GM06990 (cell line): ENCODE measurements around the gene LPP.

ENCODE experiments used
- DNase-seq: peaks from one replicate; pipeline ENCODE4 v3.0.0-alpha.2; 2011; ENCODE audit not compliant: insufficient read length; ENCODE audit errors: extremely low read depth
- H3K27me3 ChIP-seq: replicated peaks from 2 replicates; pipeline ENCODE4 v1.6.0; 2011; ENCODE audit warnings: low read length; ENCODE audit not compliant: control insufficient read depth, insufficient read depth
- H3K36me3 ChIP-seq: 2 replicates; pipeline ENCODE4 v1.5.1; 2011; ENCODE audit warnings: low read length; ENCODE audit not compliant: control insufficient read depth, insufficient read depth
- H3K4me3 ChIP-seq: replicated peaks from 2 replicates; pipeline ENCODE4 v1.5.1; 2011; ENCODE audit warnings: low read depth, mild to moderate bottlenecking, control low read depth, low read length
- TF ChIP-seq, protein P1 (sequence below): IDR thresholded peaks from 2 replicates; pipeline ENCODE4 v1.5.1; 2011; ENCODE audit warnings: low read length, control low read depth, mild to moderate bottlenecking, inconsistent platforms; ENCODE audit not compliant: insufficient read depth, poor library complexity, severe bottlenecking

LPP gene

DNA sequence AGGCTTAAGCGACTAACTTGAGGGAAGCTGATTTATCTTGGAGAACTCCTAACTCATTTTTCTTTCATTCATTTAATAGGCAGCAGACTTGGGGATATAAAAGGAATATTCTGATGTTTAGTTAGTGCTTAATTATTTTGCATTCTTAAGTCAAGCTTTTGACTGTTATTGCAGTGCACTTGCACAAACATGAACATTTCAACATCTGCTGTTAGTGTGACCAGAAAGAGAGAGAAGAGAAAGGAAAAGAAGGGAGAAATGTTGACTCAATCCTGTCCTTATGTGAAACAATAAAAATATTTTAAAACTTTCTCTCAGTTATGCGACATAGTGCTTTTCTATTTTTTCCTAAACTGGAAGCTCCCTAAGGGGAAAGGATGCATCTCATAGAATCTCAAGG, 507.8 kb downstream of the LPP start:
- Histone ChIP-seq H3K36me3 (no peaks in the 10 kb centered on the region), H3K27me3 (no peaks in the 10 kb centered on the region), H3K4me3 (no peak overlapping the region)
- DNase-seq, result no peak
- TF ChIP-seq, protein P1, sequence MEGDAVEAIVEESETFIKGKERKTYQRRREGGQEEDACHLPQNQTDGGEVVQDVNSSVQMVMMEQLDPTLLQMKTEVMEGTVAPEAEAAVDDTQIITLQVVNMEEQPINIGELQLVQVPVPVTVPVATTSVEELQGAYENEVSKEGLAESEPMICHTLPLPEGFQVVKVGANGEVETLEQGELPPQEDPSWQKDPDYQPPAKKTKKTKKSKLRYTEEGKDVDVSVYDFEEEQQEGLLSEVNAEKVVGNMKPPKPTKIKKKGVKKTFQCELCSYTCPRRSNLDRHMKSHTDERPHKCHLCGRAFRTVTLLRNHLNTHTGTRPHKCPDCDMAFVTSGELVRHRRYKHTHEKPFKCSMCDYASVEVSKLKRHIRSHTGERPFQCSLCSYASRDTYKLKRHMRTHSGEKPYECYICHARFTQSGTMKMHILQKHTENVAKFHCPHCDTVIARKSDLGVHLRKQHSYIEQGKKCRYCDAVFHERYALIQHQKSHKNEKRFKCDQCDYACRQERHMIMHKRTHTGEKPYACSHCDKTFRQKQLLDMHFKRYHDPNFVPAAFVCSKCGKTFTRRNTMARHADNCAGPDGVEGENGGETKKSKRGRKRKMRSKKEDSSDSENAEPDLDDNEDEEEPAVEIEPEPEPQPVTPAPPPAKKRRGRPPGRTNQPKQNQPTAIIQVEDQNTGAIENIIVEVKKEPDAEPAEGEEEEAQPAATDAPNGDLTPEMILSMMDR, result no peak

DNA sequence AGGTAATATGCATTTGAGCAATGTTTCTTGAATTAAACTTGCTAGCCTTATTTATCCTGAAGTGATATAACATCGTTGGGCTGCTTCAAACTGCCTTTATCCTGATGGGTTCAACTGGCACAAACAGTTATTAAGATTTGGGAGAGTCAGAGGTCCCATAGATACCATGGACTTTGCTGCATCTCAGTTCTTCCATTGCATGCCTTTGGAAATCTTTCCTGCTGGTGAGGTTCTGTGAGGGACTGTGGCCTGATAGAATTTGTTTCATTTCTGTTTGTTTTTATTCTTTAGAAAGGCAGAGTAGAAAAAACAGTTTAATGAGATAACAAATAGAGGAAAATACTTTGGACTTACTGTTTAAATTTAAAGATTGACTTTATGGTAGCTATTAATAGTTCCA, 508.3 kb downstream of the LPP start:
- H3K36me3 ChIP-seq, result no peaks in the 10 kb centered on the region
- TF ChIP-seq, protein P1, result no peak
- H3K27me3 ChIP-seq, result no peaks in the 10 kb centered on the region
- no peak overlapping the region for H3K4me3 ChIP-seq
- no peak for DNase-seq

DNA sequence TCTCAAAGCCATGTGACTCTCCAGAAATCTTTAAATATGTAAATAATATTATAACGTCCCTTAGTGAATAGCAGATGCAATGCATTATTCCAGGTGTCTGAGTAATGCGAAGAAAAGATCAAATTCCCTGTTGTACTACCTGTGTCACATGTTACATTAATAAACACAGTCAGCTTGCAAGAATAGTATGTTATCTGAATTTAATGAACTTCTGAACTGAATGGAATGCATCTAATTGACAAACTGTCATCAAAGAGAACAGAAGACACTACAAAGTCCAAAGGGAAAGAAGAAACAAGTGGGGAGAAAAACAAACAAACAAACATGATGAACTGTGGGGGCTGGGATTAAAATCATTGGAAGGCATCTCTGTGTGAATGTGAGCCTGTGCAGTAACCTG, 508.8 kb downstream of the LPP start:
- Histone ChIP-seq H3K27me3 (no peaks in the 10 kb centered on the region), H3K4me3 (no peak overlapping the region), H3K36me3 (no peaks in the 10 kb centered on the region)
- TF ChIP-seq, protein P1, result no peak
- DNase-seq, result no peak

DNA sequence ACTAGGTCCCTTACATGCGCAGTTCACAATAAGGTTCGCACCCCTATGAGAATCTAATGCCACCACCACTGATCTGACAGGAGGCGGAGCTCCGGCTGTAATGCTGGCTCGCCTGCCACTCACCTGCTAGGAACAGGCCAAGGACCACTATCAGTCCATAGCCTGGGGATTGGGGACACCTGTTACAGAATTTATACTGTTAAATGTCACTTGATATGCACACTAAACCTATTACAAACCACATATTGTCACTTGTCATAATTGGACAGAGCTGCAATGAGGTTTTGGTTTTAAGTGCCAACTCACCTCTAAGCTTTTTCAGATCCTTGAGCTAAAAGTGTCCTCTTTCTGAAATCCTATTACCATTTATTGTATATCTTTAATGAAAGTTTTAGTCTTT, 509.9 kb downstream of the LPP start:
- TF ChIP-seq, protein P1, result no peak
- Histone ChIP-seq H3K27me3 (no peaks in the 10 kb centered on the region), H3K36me3 (no peaks in the 10 kb centered on the region), H3K4me3 (no peak overlapping the region)
- no peak for DNase-seq

DNA sequence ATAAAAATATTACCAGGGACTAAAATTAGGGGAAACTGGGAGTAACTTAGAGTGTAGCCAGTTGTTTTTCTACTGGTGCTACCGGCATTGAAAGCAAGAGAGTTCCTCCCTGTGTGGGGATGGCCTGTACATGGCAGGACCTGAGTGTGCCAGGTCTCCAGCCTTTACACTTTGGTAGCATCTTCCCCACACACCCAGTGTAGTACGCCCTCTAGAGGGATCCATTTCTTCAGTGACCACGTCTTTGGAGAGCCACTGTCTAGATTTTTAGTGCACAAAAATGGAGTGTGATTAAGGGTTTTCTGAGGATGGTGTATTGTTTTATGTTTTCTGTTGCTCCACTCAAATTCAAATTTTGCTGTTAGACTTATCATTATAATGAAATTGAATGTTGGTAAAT, 510.8 kb downstream of the LPP start:
- TF ChIP-seq, protein P1, result peak; percentile 37
- Histone ChIP-seq H3K36me3 (no peaks in the 10 kb centered on the region), H3K27me3 (no peaks in the 10 kb centered on the region), H3K4me3 (no peak overlapping the region)
- no peak for DNase-seq

DNA sequence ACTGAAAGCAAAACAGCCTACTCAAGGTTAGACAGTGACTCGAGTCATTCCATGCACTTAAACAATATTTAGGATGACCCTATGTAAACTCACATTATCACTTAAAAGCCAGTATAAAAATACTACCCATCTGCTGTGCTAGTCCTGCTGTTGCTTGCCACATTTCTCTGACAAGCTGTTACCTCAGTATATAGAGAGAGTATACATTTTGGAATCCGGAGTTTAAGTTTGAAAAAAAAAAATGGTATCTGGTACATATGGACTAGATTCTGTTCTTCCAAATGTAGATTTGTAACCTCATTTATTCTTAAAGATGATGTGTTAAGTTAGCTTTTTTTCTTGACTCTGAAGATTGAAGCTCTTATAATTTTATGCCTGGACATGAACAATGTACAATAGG, 514.0 kb downstream of the LPP start:
- H3K27me3 ChIP-seq, result no peaks in the 10 kb centered on the region
- H3K36me3 ChIP-seq, result no peaks in the 10 kb centered on the region
- TF ChIP-seq, protein P1, result no peak
- no peak overlapping the region for H3K4me3 ChIP-seq
- DNase-seq, result no peak
